Common myeloid progenitor, CD34-positive (primary cell): ENCODE measurements around the gene LEP.

ENCODE experiments used
- CTCF ChIA-PET: fragments of 350-600 bp; sonication (Branson Sonifier 250); formaldehyde crosslinking; loops from one replicate; lab custom pipeline; 2021; ENCODE audit warnings: antibody characterized with exemption; lab: Charles Lee
- POLR2A ChIA-PET: fragments of 350-600 bp; sonication (Branson Sonifier 250); formaldehyde crosslinking; loops from one replicate; lab custom pipeline; 2021; ENCODE audit warnings: antibody characterized with exemption; lab: Charles Lee
- DNase-seq, 3 donors: peaks; one replicate each; pipeline versions ENCODE4 v3.0.0 to v3.0.0-alpha.2; 2013
- H3K27ac ChIP-seq, 2 experiments: 1 replicate in 1 of 2; 2 replicates in 1 of 2; pipeline ENCODE4 v1.7.0; 2013; ENCODE audit warnings: inconsistent platforms in 2 of 2, low read length in 2 of 2, mild to moderate bottlenecking in 2 of 2, low read depth in 1 of 2, moderate library complexity in 1 of 2; ENCODE audit not compliant: severe bottlenecking in 2 of 2, insufficient read depth in 1 of 2, poor library complexity in 1 of 2
- H3K27me3 ChIP-seq, 5 experiments: replicated peaks in 2 of 5; 1 replicate in 3 of 5; 2 replicates in 2 of 5; pipeline versions ENCODE4 v1.6.1 to v1.7.0; 2013; ENCODE audit warnings: low read length in 4 of 5, mild to moderate bottlenecking in 2 of 5, moderate library complexity in 2 of 5, inconsistent platforms in 1 of 5; ENCODE audit not compliant: insufficient read depth in 5 of 5, control insufficient read depth in 4 of 5
- H3K36me3 ChIP-seq, 4 experiments: 1 replicate in 2 of 4; 2 replicates in 2 of 4; pipeline versions ENCODE4 v1.6.1 to v1.7.0; 2013; ENCODE audit warnings: low read length in 3 of 4, control low read depth in 1 of 4, mild to moderate bottlenecking in 1 of 4; ENCODE audit not compliant: control insufficient read depth in 4 of 4, insufficient read depth in 4 of 4
- H3K4me1 ChIP-seq, 4 experiments: 1 replicate in 3 of 4; 2 replicates in 1 of 4; pipeline versions ENCODE4 v1.6.1 to v1.7.1; 2013; ENCODE audit warnings: low read length in 3 of 4, mild to moderate bottlenecking in 3 of 4, control low read depth in 1 of 4, inconsistent platforms in 1 of 4, moderate library complexity in 1 of 4; ENCODE audit not compliant: control insufficient read depth in 4 of 4, insufficient read depth in 4 of 4; ENCODE audit errors: control extremely low read depth in 1 of 4
- H3K4me3 ChIP-seq, 7 experiments: 1 replicate in 4 of 7; 2 replicates in 3 of 7; pipeline versions ENCODE4 v1.5.1 to v1.7.0; 2013; ENCODE audit warnings: mild to moderate bottlenecking in 7 of 7, low read length in 6 of 7, moderate library complexity in 6 of 7, inconsistent platforms in 2 of 7, low read depth in 2 of 7, control low read depth in 1 of 7; ENCODE audit not compliant: insufficient read depth in 4 of 7, control insufficient read depth in 1 of 7; ENCODE audit errors: extremely low read depth in 1 of 7
- H3K9me3 ChIP-seq, 5 experiments: 1 replicate in 4 of 5; 2 replicates in 1 of 5; pipeline versions ENCODE4 v1.6.1 to v1.7.1; 2013; ENCODE audit warnings: low read length in 4 of 5, mild to moderate bottlenecking in 2 of 5, inconsistent platforms in 1 of 5, low read depth in 1 of 5, moderate library complexity in 1 of 5; ENCODE audit not compliant: control insufficient read depth in 4 of 5, insufficient read depth in 2 of 5; ENCODE audit errors: control extremely low read depth in 1 of 5
- WGBS: methylation state at CpG from one replicate; pipeline ENCODE4 v1.1.5; 2013; ENCODE audit not compliant: insufficient coverage; 5-methylcytosine and 5-hydroxymethylcytosine counted together

Gene LEP

GRCh38 chr7:128299109-128299607 is 58.1 kb downstream of the LEP start:
- H3K4me1 ChIP-seq, result peaks cover 0 to 5% (median 1%) of the 10 kb centered on the region in 4 experiments
- peaks cover 2 to 36% (median 10%) of the 10 kb centered on the region in 4 experiments for H3K36me3 ChIP-seq
- no peak overlapping the region for H3K27ac ChIP-seq
- no peaks in the 10 kb centered on the region for H3K9me3 ChIP-seq
- no peaks in the 10 kb centered on the region for H3K27me3 ChIP-seq
- DNase-seq, result no peak
- ChIA-PET CTCF (no interaction called here), POLR2A (no interaction called here)
- H3K4me3 ChIP-seq, result no peak overlapping the region
- 65% methylated on average over 3 of the region's 7 CpGs for WGBS

- ChIA-PET CTCF (interaction anchor here (1.1 to 2.4 kb wide), 3 partner anchors 15 to 80 kb away, joined by 3 to 5 read pairs (median 3); no protein-coding TSS in a partner anchor), POLR2A (no interaction called here)
- 94% methylated on average over 8 of the region's 10 CpGs for WGBS
- no peaks in the 10 kb centered on the region for H3K9me3 ChIP-seq
- H3K4me1 ChIP-seq, result peaks cover 0 to 5% (median 1%) of the 10 kb centered on the region in 4 experiments
- H3K36me3 ChIP-seq, result peaks cover 4 to 64% (median 31%) of the 10 kb centered on the region in 4 experiments
- H3K27me3 ChIP-seq, result no peaks in the 10 kb centered on the region
- DNase-seq, result no peak
- H3K27ac ChIP-seq, result no peak overlapping the region
- no peak overlapping the region for H3K4me3 ChIP-seq
Observed at GRCh38 chr7:128302139-128302538, 61.1 kb downstream of the LEP start.

- H3K27me3 ChIP-seq, result no peaks in the 10 kb centered on the region
- ChIA-PET POLR2A (no interaction called here), CTCF (interaction anchor here (2.4 kb wide), 1 partner anchor 14 kb away, joined by 5 read pairs; no protein-coding TSS in a partner anchor)
- WGBS, result 96% methylated on average over 2 of the region's 2 CpGs
- H3K36me3 ChIP-seq, result peaks cover 4 to 74% (median 37%) of the 10 kb centered on the region in 4 experiments
- H3K4me3 ChIP-seq, result no peak overlapping the region
- H3K27ac ChIP-seq, result no peak overlapping the region
- H3K4me1 ChIP-seq, result peaks cover 0 to 5% (median 1%) of the 10 kb centered on the region in 4 experiments
- no peaks in the 10 kb centered on the region for H3K9me3 ChIP-seq
- no peak for DNase-seq
Observed at GRCh38 chr7:128303133-128303532, 62.1 kb downstream of the LEP start.

- 80% methylated on average over 3 of the region's 5 CpGs for WGBS
- POLR2A ChIA-PET, result no interaction called here
- Histone ChIP-seq H3K27ac (no peak overlapping the region), H3K27me3 (no peaks in the 10 kb centered on the region), H3K4me1 (peaks cover 0 to 4% (median 1%) of the 10 kb centered on the region in 4 experiments), H3K9me3 (no peaks in the 10 kb centered on the region), H3K36me3 (peaks cover 8 to 78% (median 41%) of the 10 kb centered on the region in 4 experiments), H3K4me3 (no peak overlapping the region)
- no peak for DNase-seq
- CTCF ChIA-PET, result interaction anchor here (2.4 kb wide), 1 partner anchor 14 kb away, joined by 5 read pairs; no protein-coding TSS in a partner anchor
Observed at GRCh38 chr7:128303643-128304042, 62.6 kb downstream of the LEP start.

GRCh38 chr7:128304212-128304611 is 63.1 kb downstream of the LEP start:
- POLR2A ChIA-PET, result no interaction called here
- no peak overlapping the region for H3K4me3 ChIP-seq
- CTCF ChIA-PET, result interaction anchor here (2.4 kb wide), 1 partner anchor 13 kb away, joined by 5 read pairs; no protein-coding TSS in a partner anchor
- peaks cover 8 to 82% (median 46%) of the 10 kb centered on the region in 4 experiments for H3K36me3 ChIP-seq
- DNase-seq, result no peak
- WGBS, result 100% methylated on average over 1 of the region's 1 CpG
- no peak overlapping the region for H3K27ac ChIP-seq
- H3K4me1 ChIP-seq, result no peaks in the 10 kb centered on the region
- no peaks in the 10 kb centered on the region for H3K27me3 ChIP-seq
- H3K9me3 ChIP-seq, result no peaks in the 10 kb centered on the region

- Histone ChIP-seq H3K4me3 (no peak overlapping the region), H3K27me3 (no peaks in the 10 kb centered on the region), H3K9me3 (no peaks in the 10 kb centered on the region), H3K36me3 (peaks cover 10 to 92% (median 67%) of the 10 kb centered on the region in 4 experiments), H3K27ac (no peak overlapping the region), H3K4me1 (no peaks in the 10 kb centered on the region)
- CTCF ChIA-PET, result no interaction called here
- POLR2A ChIA-PET, result interaction anchor here (1.0 kb wide), 1 partner anchor 14 kb away, joined by 3 read pairs; no protein-coding TSS in a partner anchor
- 100% methylated on average over 2 of the region's 2 CpGs for WGBS
- DNase-seq, result no peak
Observed at GRCh38 chr7:128307061-128307460, 66.0 kb downstream of the LEP start.
